HEK293 (cell line): Measurements from ENCODE around the gene C4orf17.

ENCODE experiments used
- CTCF ChIA-PET: fragments of 350-600 bp; formaldehyde crosslinking; extraction: SDS; loops from one replicate; lab custom pipeline; 2021; ENCODE audit warnings: antibody characterized with exemption; lab: Yijun Ruan, JAX
- POLR2A ChIA-PET: fragments of 300-600 bp; formaldehyde crosslinking; extraction: SDS; loops from one replicate; lab custom pipeline; 2020; ENCODE audit warnings: antibody characterized with exemption, inconsistent platforms; lab: Yijun Ruan, JAX
- H3K27ac ChIP-seq: fragments of 200-500 bp; sonication (Bioruptor generic); 2 replicates; pipeline ENCODE4 v1.5.1; 2014; ENCODE audit warnings: low read depth, low read length, control low read depth, inconsistent platforms; ENCODE audit errors: extremely low read depth
- H3K36me3 ChIP-seq, 2 experiments: fragments of 200-500 bp in 1 of 2; sonication (Bioruptor generic) in 1 of 2; 1 replicate in 1 of 2; 2 replicates in 1 of 2; pipeline ENCODE4 v1.5.1; 2014 to 2017; ENCODE audit warnings: inconsistent platforms in 2 of 2, low read length in 2 of 2; ENCODE audit not compliant: control insufficient read depth in 2 of 2, insufficient read depth in 1 of 2
- H3K4me1 ChIP-seq: fragments of 200-500 bp; sonication (Bioruptor generic); 2 replicates; pipeline ENCODE4 v1.5.1; 2014; ENCODE audit warnings: mild to moderate bottlenecking, low read length, inconsistent platforms; ENCODE audit not compliant: control insufficient read depth, insufficient read depth
- H3K4me3 ChIP-seq: 2 replicates; pipeline ENCODE4 v1.5.1; 2011; ENCODE audit warnings: low read depth, mild to moderate bottlenecking, control low read depth, low read length, moderate library complexity
- H3K9me3 ChIP-seq: fragments of 200-500 bp; sonication (Bioruptor generic); 2 replicates; pipeline ENCODE4 v1.5.1; 2014; ENCODE audit warnings: low read depth, low read length, inconsistent platforms; ENCODE audit not compliant: control insufficient read depth, insufficient read depth
- PATZ1 ChIP-seq: fragments of 450-650 bp; formaldehyde crosslinking; IDR thresholded peaks from 2 replicates; pipeline ENCODE4 v1.5.1; 2016; ENCODE audit warnings: missing biosample characterization, missing genetic modification characterization
- PRDM1 ChIP-seq: fragments of 450-650 bp; formaldehyde crosslinking; IDR thresholded peaks from 2 replicates; pipeline ENCODE4; 2016; ENCODE audit warnings: missing biosample characterization, missing genetic modification characterization
- SETDB1 ChIP-seq: IDR thresholded peaks from one replicate; pipeline ENCODE4 v1.6.1; 2017; ENCODE audit warnings: mild to moderate bottlenecking, low read length, moderate library complexity, mixed read lengths; ENCODE audit not compliant: insufficient read length
- SP2 ChIP-seq: fragments of 450-650 bp; formaldehyde crosslinking; IDR thresholded peaks from 2 replicates; pipeline ENCODE4 v1.5.1; 2016; ENCODE audit warnings: missing biosample characterization, missing genetic modification characterization
- WT1 ChIP-seq: fragments of 450-650 bp; formaldehyde crosslinking; IDR thresholded peaks from 2 replicates; pipeline ENCODE4 v1.5.1; 2016; ENCODE audit warnings: missing biosample characterization, missing genetic modification characterization
- ZNF16 ChIP-seq: fragments of 450-650 bp; formaldehyde crosslinking; IDR thresholded peaks from 2 replicates; pipeline ENCODE4 v1.5.1; 2016; ENCODE audit warnings: low read depth, missing biosample characterization, missing genetic modification characterization
- ZNF169 ChIP-seq: fragments of 450-650 bp; formaldehyde crosslinking; IDR thresholded peaks from 2 replicates; pipeline ENCODE4 v1.5.1; 2016; ENCODE audit warnings: missing biosample characterization, missing genetic modification characterization
- ZNF174 ChIP-seq: fragments of 450-650 bp; formaldehyde crosslinking; IDR thresholded peaks from 2 replicates; pipeline ENCODE4 v1.5.0; 2017; ENCODE audit warnings: missing biosample characterization, mild to moderate bottlenecking, missing genetic modification characterization
- ZNF223 ChIP-seq: fragments of 450-650 bp; formaldehyde crosslinking; IDR thresholded peaks from 2 replicates; pipeline ENCODE4 v1.5.1; 2016; ENCODE audit warnings: missing biosample characterization, missing genetic modification characterization
- ZNF23 ChIP-seq: fragments of 450-650 bp; formaldehyde crosslinking; IDR thresholded peaks from 2 replicates; pipeline ENCODE4 v1.5.1; 2016; ENCODE audit warnings: missing biosample characterization, missing genetic modification characterization, borderline replicate concordance
- ZNF24 ChIP-seq: fragments of 450-650 bp; formaldehyde crosslinking; IDR thresholded peaks from 2 replicates; pipeline ENCODE4 v1.5.1; 2016; ENCODE audit warnings: missing biosample characterization, missing genetic modification characterization
- ZNF311 ChIP-seq: fragments of 450-650 bp; formaldehyde crosslinking; IDR thresholded peaks from 2 replicates; pipeline ENCODE4 v1.5.1; 2017; ENCODE audit warnings: missing biosample characterization, missing genetic modification characterization, borderline replicate concordance
- ZNF423 ChIP-seq: fragments of 450-650 bp; formaldehyde crosslinking; IDR thresholded peaks from 2 replicates; pipeline ENCODE4 v1.5.1; 2016; ENCODE audit warnings: missing biosample characterization, missing genetic modification characterization
- ZNF510 ChIP-seq: fragments of 450-650 bp; formaldehyde crosslinking; IDR thresholded peaks from 2 replicates; pipeline ENCODE4 v1.5.1; 2018; ENCODE audit warnings: mild to moderate bottlenecking, missing genetic modification characterization, missing biosample characterization; ENCODE audit not compliant: insufficient replicate concordance
- ZNF555 ChIP-seq: fragments of 450-650 bp; formaldehyde crosslinking; conservative IDR thresholded peaks from 2 replicates; pipeline ENCODE4 v1.5.1; 2017; ENCODE audit warnings: missing biosample characterization, mild to moderate bottlenecking, missing genetic modification characterization, inconsistent platforms
- ZNF558 ChIP-seq: fragments of 450-650 bp; formaldehyde crosslinking; IDR thresholded peaks from 2 replicates; pipeline ENCODE4 v1.5.1; 2016; ENCODE audit warnings: missing biosample characterization, missing genetic modification characterization
- ZNF585B ChIP-seq: fragments of 450-650 bp; formaldehyde crosslinking; IDR thresholded peaks from 2 replicates; pipeline ENCODE4 v1.5.1; 2016; ENCODE audit warnings: missing biosample characterization, missing genetic modification characterization
- ZNF610 ChIP-seq: fragments of 450-650 bp; formaldehyde crosslinking; IDR thresholded peaks from 2 replicates; pipeline ENCODE4 v1.5.1; 2016; ENCODE audit warnings: missing biosample characterization, missing genetic modification characterization, borderline replicate concordance
- ZNF621 ChIP-seq: fragments of 450-650 bp; formaldehyde crosslinking; IDR thresholded peaks from 2 replicates; pipeline ENCODE4 v1.5.1; 2017; ENCODE audit warnings: missing biosample characterization, missing genetic modification characterization
- ZNF654 ChIP-seq: fragments of 450-650 bp; formaldehyde crosslinking; IDR thresholded peaks from 2 replicates; pipeline ENCODE4 v1.5.1; 2016; ENCODE audit warnings: low read depth, missing biosample characterization, missing genetic modification characterization
- ZNF664 ChIP-seq: fragments of 450-650 bp; formaldehyde crosslinking; IDR thresholded peaks from 2 replicates; pipeline ENCODE4 v1.5.1; 2016; ENCODE audit warnings: missing biosample characterization, missing genetic modification characterization
- ZNF670 ChIP-seq: fragments of 450-650 bp; formaldehyde crosslinking; IDR thresholded peaks from 2 replicates; pipeline ENCODE4 v1.5.1; 2016; ENCODE audit warnings: missing biosample characterization, missing genetic modification characterization, low read depth
- ZNF692 ChIP-seq: fragments of 450-650 bp; formaldehyde crosslinking; IDR thresholded peaks from 2 replicates; pipeline ENCODE4 v1.5.1; 2016; ENCODE audit warnings: missing biosample characterization, missing genetic modification characterization
- ZNF768 ChIP-seq: fragments of 450-650 bp; formaldehyde crosslinking; IDR thresholded peaks from 2 replicates; pipeline ENCODE4 v1.5.1; 2018; ENCODE audit warnings: missing biosample characterization, mild to moderate bottlenecking, missing genetic modification characterization
- ZNF837 ChIP-seq: fragments of 450-650 bp; formaldehyde crosslinking; IDR thresholded peaks from 2 replicates; pipeline ENCODE4 v1.5.1; 2016; ENCODE audit warnings: missing biosample characterization, missing genetic modification characterization
- TF ChIP-seq, protein P1 (sequence below): fragments of 450-650 bp; formaldehyde crosslinking; IDR thresholded peaks from 2 replicates; pipeline ENCODE4 v1.5.1; 2016; ENCODE audit warnings: missing biosample characterization, missing genetic modification characterization
- TF ChIP-seq, protein P2 (sequence below): fragments of 450-650 bp; formaldehyde crosslinking; IDR thresholded peaks from 2 replicates; pipeline ENCODE4 v1.5.1; 2016; ENCODE audit warnings: missing biosample characterization, missing genetic modification characterization
- TF ChIP-seq, protein P3 (sequence below): fragments of 450-650 bp; formaldehyde crosslinking; IDR thresholded peaks from 2 replicates; pipeline ENCODE4 v1.5.1; 2017; ENCODE audit warnings: missing biosample characterization, mild to moderate bottlenecking, missing genetic modification characterization, moderate library complexity
- TF ChIP-seq, protein P4 (sequence below): fragments of 450-650 bp; formaldehyde crosslinking; IDR thresholded peaks from 2 replicates; pipeline ENCODE4 v1.5.1; 2016; ENCODE audit warnings: missing biosample characterization, missing genetic modification characterization

Gene C4orf17

DNA sequence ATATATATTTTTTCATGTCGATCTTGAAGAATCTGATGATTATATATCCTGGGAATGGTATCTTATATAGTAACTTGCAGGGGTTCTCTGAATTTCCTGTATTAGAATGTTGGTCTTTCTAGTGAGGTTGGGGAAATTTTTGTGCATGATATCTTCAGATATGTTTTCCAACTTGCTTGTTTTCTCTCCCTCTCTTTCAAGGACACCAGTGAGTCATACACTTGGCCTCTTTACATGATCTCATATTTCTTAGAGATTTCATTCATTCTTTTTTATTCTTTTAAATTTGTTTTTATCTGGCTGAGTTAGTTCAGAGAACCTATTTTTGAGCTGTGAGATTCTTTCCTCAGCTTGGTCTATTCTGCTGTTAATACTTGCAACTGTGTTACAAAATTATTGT is 27.2 kb upstream of the C4orf17 start:
- no peaks in the 10 kb centered on the region for H3K4me1 ChIP-seq
- POLR2A ChIA-PET = no interaction called here
- TF ChIP-seq ZNF692 (tag by site-specific recombination) = no peak
- no peak for TF ChIP-seq SP2 (tag by site-specific recombination)
- no peak for TF ChIP-seq ZNF610 (tag by site-specific recombination)
- TF ChIP-seq ZNF169 (tag by site-specific recombination) = no peak
- TF ChIP-seq ZNF23 (tag by site-specific recombination) = no peak
- no peak for TF ChIP-seq ZNF174 (tag by site-specific recombination)
- TF ChIP-seq ZNF558 (tag by site-specific recombination) = no peak
- no peak for TF ChIP-seq ZNF510 (tag by site-specific recombination)
- TF ChIP-seq SETDB1 = no peak
- no peak for TF ChIP-seq PATZ1 (tag by site-specific recombination)
- no peak for TF ChIP-seq ZNF16 (tag by site-specific recombination)
- TF ChIP-seq ZNF24 (tag by site-specific recombination) = no peak
- TF ChIP-seq ZNF768 (tag by site-specific recombination) = no peak
- TF ChIP-seq, protein P1, sequence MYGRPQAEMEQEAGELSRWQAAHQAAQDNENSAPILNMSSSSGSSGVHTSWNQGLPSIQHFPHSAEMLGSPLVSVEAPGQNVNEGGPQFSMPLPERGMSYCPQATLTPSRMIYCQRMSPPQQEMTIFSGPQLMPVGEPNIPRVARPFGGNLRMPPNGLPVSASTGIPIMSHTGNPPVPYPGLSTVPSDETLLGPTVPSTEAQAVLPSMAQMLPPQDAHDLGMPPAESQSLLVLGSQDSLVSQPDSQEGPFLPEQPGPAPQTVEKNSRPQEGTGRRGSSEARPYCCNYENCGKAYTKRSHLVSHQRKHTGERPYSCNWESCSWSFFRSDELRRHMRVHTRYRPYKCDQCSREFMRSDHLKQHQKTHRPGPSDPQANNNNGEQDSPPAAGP (tag by site-specific recombination) = no peak
- TF ChIP-seq, protein P2, sequence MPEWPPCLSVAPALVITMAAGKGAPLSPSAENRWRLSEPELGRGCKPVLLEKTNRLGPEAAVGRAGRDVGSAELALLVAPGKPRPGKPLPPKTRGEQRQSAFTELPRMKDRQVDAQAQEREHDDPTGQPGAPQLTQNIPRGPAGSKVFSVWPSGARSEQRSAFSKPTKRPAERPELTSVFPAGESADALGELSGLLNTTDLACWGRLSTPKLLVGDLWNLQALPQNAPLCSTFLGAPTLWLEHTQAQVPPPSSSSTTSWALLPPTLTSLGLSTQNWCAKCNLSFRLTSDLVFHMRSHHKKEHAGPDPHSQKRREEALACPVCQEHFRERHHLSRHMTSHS (tag by site-specific recombination) = no peak
- TF ChIP-seq, protein P3, sequence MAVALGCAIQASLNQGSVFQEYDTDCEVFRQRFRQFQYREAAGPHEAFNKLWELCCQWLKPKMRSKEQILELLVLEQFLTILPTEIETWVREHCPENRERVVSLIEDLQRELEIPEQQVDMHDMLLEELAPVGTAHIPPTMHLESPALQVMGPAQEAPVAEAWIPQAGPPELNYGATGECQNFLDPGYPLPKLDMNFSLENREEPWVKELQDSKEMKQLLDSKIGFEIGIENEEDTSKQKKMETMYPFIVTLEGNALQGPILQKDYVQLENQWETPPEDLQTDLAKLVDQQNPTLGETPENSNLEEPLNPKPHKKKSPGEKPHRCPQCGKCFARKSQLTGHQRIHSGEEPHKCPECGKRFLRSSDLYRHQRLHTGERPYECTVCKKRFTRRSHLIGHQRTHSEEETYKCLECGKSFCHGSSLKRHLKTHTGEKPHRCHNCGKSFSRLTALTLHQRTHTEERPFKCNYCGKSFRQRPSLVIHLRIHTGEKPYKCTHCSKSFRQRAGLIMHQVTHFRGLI = no peak
- H3K9me3 ChIP-seq = no peaks in the 10 kb centered on the region
- H3K4me3 ChIP-seq = no peak overlapping the region
- CTCF ChIA-PET = no interaction called here
- H3K36me3 ChIP-seq = no peaks in the 10 kb centered on the region
- H3K27ac ChIP-seq = no peak overlapping the region

DNA sequence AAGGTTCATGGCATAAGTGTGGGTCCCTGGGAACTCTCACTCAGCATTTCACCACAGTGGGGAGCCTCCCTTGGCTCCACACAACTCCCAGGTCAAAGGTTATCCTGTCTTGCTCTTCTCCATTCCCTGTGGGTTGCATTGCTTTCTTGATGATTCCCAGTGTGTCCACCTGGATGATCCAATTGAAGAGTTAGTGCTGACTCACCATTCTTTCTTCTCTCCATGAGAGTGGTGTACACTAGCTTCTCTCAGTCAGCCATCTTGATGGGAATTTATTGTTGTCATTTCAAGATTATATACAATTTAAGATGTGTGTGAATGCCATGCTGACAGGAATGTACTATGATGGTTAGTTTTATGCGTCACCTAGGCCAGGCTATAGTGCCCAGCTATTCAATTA is 25.6 kb upstream of the C4orf17 start:
- H3K27ac ChIP-seq = no peak overlapping the region
- H3K4me1 ChIP-seq = no peaks in the 10 kb centered on the region
- no peaks in the 10 kb centered on the region for H3K36me3 ChIP-seq
- ChIA-PET POLR2A (no interaction called here), CTCF (no interaction called here)
- no peaks in the 10 kb centered on the region for H3K9me3 ChIP-seq
- no peak overlapping the region for H3K4me3 ChIP-seq
- TF ChIP-seq, protein P4, sequence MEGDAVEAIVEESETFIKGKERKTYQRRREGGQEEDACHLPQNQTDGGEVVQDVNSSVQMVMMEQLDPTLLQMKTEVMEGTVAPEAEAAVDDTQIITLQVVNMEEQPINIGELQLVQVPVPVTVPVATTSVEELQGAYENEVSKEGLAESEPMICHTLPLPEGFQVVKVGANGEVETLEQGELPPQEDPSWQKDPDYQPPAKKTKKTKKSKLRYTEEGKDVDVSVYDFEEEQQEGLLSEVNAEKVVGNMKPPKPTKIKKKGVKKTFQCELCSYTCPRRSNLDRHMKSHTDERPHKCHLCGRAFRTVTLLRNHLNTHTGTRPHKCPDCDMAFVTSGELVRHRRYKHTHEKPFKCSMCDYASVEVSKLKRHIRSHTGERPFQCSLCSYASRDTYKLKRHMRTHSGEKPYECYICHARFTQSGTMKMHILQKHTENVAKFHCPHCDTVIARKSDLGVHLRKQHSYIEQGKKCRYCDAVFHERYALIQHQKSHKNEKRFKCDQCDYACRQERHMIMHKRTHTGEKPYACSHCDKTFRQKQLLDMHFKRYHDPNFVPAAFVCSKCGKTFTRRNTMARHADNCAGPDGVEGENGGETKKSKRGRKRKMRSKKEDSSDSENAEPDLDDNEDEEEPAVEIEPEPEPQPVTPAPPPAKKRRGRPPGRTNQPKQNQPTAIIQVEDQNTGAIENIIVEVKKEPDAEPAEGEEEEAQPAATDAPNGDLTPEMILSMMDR = no peak
- TF ChIP-seq ZNF621 (tag by site-specific recombination) = no peak
- TF ChIP-seq SP2 (tag by site-specific recombination) = no peak
- TF ChIP-seq ZNF585B (tag by site-specific recombination) = no peak
- TF ChIP-seq ZNF654 (tag by site-specific recombination) = no peak
- TF ChIP-seq ZNF670 = no peak
- TF ChIP-seq ZNF837 = no peak
- TF ChIP-seq WT1 (tag by site-specific recombination) = no peak
- TF ChIP-seq ZNF664 = no peak
- no peak for TF ChIP-seq ZNF23 (tag by site-specific recombination)
- no peak for TF ChIP-seq ZNF223 (tag by site-specific recombination)
- no peak for TF ChIP-seq ZNF311 (tag by site-specific recombination)
- TF ChIP-seq PRDM1 (tag by site-specific recombination) = no peak
- TF ChIP-seq ZNF555 (tag by site-specific recombination) = no peak
- TF ChIP-seq ZNF423 (tag by site-specific recombination) = no peak
